OCI-LY1 (cell line): Measurements from ENCODE around the gene TEX14.

Experiments used
- EZH2 ChIP-seq: fragments of 200-600 bp; sonication (generic), shearing (Covaris generic); IDR thresholded peaks from 2 replicates; pipeline ENCODE4 v1.8.0; 2017; ENCODE audit warnings: borderline replicate concordance, mixed run types, mild to moderate bottlenecking, antibody characterized with exemption, low read length, moderate library complexity, mixed read lengths
- TF ChIP-seq, protein P1 (sequence below): fragments of 200-600 bp; sonication (generic), shearing (Covaris generic); IDR thresholded peaks from 2 replicates; pipeline ENCODE4 v1.5.1; 2017; ENCODE audit warnings: mild to moderate bottlenecking, antibody characterized with exemption, low read length, moderate library complexity, mixed read lengths

GRCh38 chr17:58605470-58605869 is 86.4 kb downstream of the TEX14 start:
- TF ChIP-seq, protein P1, sequence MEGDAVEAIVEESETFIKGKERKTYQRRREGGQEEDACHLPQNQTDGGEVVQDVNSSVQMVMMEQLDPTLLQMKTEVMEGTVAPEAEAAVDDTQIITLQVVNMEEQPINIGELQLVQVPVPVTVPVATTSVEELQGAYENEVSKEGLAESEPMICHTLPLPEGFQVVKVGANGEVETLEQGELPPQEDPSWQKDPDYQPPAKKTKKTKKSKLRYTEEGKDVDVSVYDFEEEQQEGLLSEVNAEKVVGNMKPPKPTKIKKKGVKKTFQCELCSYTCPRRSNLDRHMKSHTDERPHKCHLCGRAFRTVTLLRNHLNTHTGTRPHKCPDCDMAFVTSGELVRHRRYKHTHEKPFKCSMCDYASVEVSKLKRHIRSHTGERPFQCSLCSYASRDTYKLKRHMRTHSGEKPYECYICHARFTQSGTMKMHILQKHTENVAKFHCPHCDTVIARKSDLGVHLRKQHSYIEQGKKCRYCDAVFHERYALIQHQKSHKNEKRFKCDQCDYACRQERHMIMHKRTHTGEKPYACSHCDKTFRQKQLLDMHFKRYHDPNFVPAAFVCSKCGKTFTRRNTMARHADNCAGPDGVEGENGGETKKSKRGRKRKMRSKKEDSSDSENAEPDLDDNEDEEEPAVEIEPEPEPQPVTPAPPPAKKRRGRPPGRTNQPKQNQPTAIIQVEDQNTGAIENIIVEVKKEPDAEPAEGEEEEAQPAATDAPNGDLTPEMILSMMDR = no peak
- TF ChIP-seq EZH2 = no peak
